SK-N-MC (cell line): ENCODE results near the gene LCOR.

Experiments
- DNase-seq: peaks from one replicate; pipeline ENCODE4 v3.0.0-alpha.2; 2011; ENCODE audit warnings: low read depth, low spot score
- H3K27ac ChIP-seq: fragments of 200-600 bp; sonication (generic); 2 replicates; pipeline ENCODE4 v1.5.1; 2016; ENCODE audit warnings: mixed run types
- H3K36me3 ChIP-seq: fragments of 200-600 bp; sonication (generic); 2 replicates; pipeline ENCODE4 v1.6.1; 2017; ENCODE audit warnings: antibody characterized with exemption, low read length, mixed read lengths; ENCODE audit not compliant: insufficient read depth
- H3K4me3 ChIP-seq: fragments of 200-600 bp; sonication (generic); 2 replicates; pipeline ENCODE4 v1.5.1; 2016
- H3K9ac ChIP-seq: fragments of 200-600 bp; sonication (generic); 2 replicates; pipeline ENCODE4 v1.8.0; 2017; ENCODE audit warnings: mixed run types, mixed read lengths; ENCODE audit not compliant: insufficient read length
- H3K9me3 ChIP-seq: fragments of 200-600 bp; sonication (generic); 2 replicates; pipeline ENCODE4 v1.6.1; 2017; ENCODE audit warnings: low read depth, mild to moderate bottlenecking, antibody characterized with exemption, low read length, moderate library complexity, mixed read lengths
- EZH2 ChIP-seq: fragments of 200-600 bp; sonication (generic); IDR thresholded peaks from one replicate; pipeline ENCODE4 v1.6.1; 2017; ENCODE audit warnings: antibody characterized with exemption
- FOXP2 ChIP-seq: optimal IDR thresholded peaks from 2 replicates; pipeline ENCODE3; 2011; ENCODE audit warnings: mild to moderate bottlenecking, moderate library complexity; ENCODE audit not compliant: insufficient read depth; ENCODE audit errors: extremely low read length, control extremely low read depth
- POLR2AphosphoS5 ChIP-seq: IDR thresholded peaks from 2 replicates; pipeline ENCODE4 v1.6.1; 2012; ENCODE audit warnings: mild to moderate bottlenecking, low read depth, low read length, borderline replicate concordance

Gene LCOR

DNA sequence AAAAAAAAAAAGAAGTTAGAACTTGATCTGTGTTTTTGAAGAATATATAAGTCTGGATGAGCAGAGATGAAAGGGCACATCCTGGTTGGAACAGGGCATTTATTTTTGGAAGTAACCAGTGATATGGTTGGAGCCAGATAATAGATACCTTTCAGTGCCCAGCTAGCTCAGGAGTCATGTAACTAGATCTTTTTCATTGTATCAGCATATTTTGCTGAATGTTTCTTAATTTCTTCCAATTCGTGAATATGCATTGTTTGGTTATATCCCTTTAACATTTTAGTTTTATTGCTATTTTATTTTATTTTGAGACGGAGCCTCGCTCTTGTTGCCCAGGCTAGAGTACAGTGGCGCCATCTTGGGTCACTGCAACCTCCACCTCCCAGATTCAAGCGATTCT, 81.8 kb downstream of the LCOR start:
- TF ChIP-seq FOXP2 (no peak), EZH2 (no peak), POLR2AphosphoS5 (no peak)
- no peak for DNase-seq
- Histone ChIP-seq H3K9me3 (no peaks in the 10 kb centered on the region), H3K9ac (no peak overlapping the region), H3K4me3 (no peak overlapping the region), H3K27ac (no peak overlapping the region), H3K36me3 (no peaks in the 10 kb centered on the region)

GRCh38 chr10:96917628-96918027, 85.5 kb downstream of the LCOR start:
- no peaks in the 10 kb centered on the region for H3K36me3 ChIP-seq
- no peak for DNase-seq
- no peak for TF ChIP-seq FOXP2
- no peak for TF ChIP-seq EZH2
- no peak for TF ChIP-seq POLR2AphosphoS5
- no peak overlapping the region for H3K9ac ChIP-seq
- no peaks in the 10 kb centered on the region for H3K9me3 ChIP-seq
- H3K27ac ChIP-seq, result no peak overlapping the region
- H3K4me3 ChIP-seq, result no peak overlapping the region

GRCh38 chr10:96918214-96919002, 86.3 kb downstream of the LCOR start:
- Histone ChIP-seq H3K9ac (no peak overlapping the region), H3K4me3 (no peak overlapping the region), H3K9me3 (no peaks in the 10 kb centered on the region), H3K36me3 (no peaks in the 10 kb centered on the region), H3K27ac (no peak overlapping the region)
- TF ChIP-seq FOXP2 (no peak), EZH2 (no peak), POLR2AphosphoS5 (no peak)
- no peak for DNase-seq

DNA sequence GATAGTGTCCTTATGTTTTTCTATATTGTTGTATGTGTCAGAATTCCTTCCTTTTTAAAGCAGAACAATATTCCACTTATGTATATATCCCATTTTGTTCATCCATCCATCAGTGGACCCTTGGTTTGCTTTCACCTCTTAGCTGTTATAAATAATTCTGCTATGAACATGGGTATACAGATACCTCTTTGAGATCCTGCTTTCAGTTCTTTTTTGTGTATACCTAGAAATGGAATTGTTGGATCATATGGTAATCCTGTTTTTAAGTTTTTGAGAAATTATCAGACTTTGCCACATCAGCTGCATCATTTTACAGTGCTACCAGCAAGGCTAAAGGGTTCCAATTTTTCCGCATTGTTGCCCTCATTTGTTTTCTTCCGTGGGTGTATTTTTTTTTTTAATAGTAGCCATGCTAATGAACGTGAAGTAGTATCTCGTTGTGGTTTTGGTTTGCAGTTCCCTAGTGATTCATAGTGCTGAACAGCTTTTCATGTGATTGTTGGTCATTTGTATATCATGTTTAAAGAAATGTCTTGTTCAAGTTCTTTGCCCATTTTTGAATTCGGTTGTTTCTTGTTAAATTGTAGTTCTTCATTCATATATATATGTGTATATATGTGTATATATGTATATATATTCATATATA, 87.8 kb downstream of the LCOR start:
- Histone ChIP-seq H3K4me3 (no peak overlapping the region), H3K27ac (no peak overlapping the region), H3K36me3 (no peaks in the 10 kb centered on the region; the same call in 1 of the 2 replicates), H3K9ac (no peak overlapping the region), H3K9me3 (no peaks in the 10 kb centered on the region)
- TF ChIP-seq FOXP2 (no peak), POLR2AphosphoS5 (no peak), EZH2 (no peak)
- DNase-seq, result no peak

GRCh38 chr10:96921655-96922054, 89.6 kb downstream of the LCOR start:
- no peak overlapping the region for H3K27ac ChIP-seq
- no peaks in the 10 kb centered on the region for H3K9me3 ChIP-seq
- TF ChIP-seq EZH2 (no peak), POLR2AphosphoS5 (no peak), FOXP2 (no peak)
- H3K9ac ChIP-seq, result no peak overlapping the region
- H3K4me3 ChIP-seq, result no peak overlapping the region
- no peaks in the 10 kb centered on the region; the same call in 1 of the 2 replicates for H3K36me3 ChIP-seq
- no peak for DNase-seq

- no peak for DNase-seq
- no peak overlapping the region for H3K4me3 ChIP-seq
- no peak overlapping the region for H3K27ac ChIP-seq
- TF ChIP-seq POLR2AphosphoS5 (no peak), FOXP2 (no peak), EZH2 (no peak)
- H3K9ac ChIP-seq, result no peak overlapping the region
- H3K9me3 ChIP-seq, result no peaks in the 10 kb centered on the region
- H3K36me3 ChIP-seq, result no peaks in the 10 kb centered on the region; the same call in 1 of the 2 replicates
Observed at GRCh38 chr10:96922978-96923948, 91.2 kb downstream of the LCOR start.

DNA sequence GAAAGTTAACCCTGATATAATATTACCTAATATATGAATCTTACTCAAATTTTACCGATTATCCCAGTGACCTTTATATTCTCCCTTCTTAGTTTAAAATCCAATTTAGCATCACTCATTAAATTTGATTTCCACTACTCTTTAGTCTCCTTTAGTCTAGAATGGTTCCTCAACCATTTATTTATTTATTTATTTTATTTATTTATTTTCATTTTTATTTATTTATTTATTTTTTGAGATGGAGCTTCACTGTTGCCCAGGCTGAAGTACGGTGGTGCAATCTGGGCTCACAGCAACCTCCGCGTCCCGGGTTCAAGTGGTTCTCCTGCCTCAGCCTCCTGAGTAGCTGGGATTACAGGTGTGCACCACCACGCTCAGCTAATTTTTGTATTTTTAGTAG, 92.8 kb downstream of the LCOR start:
- no peaks in the 10 kb centered on the region; the same call in 1 of the 2 replicates for H3K36me3 ChIP-seq
- no peak overlapping the region for H3K4me3 ChIP-seq
- TF ChIP-seq POLR2AphosphoS5 (no peak), FOXP2 (no peak)
- DNase-seq, result no peak
- H3K27ac ChIP-seq, result no peak overlapping the region
- no peak overlapping the region for H3K9ac ChIP-seq
- no peaks in the 10 kb centered on the region for H3K9me3 ChIP-seq

- Histone ChIP-seq H3K9me3 (no peaks in the 10 kb centered on the region), H3K9ac (no peak overlapping the region), H3K4me3 (no peak overlapping the region), H3K36me3 (no peaks in the 10 kb centered on the region), H3K27ac (no peak overlapping the region)
- TF ChIP-seq FOXP2, result no peak
- no peak for TF ChIP-seq POLR2AphosphoS5
- no peak for TF ChIP-seq EZH2
- no peak for DNase-seq
Observed at GRCh38 chr10:96930469-96930868, 98.4 kb downstream of the LCOR start.
